OCI-LY7 (cell line): ENCODE measurements around the gene KIAA1549. TPM values are rescaled to one million over a fixed set of nuclear protein-coding genes. Genes with fewer than 3 reads are reported as not detected.

Experiments used
- BruUV-seq: library from RNA; stranded (reverse); fragments of 400-500 nt; replicated peaks from 2 replicates; lab custom pipeline; 2021; lab: Mats Ljungman, UMichigan
- CTCF ChIA-PET: fragments of 300-600 bp; sonication (Branson Sonifier 250); formaldehyde crosslinking; loops from one replicate; lab custom pipeline; 2022; ENCODE audit warnings: antibody characterized with exemption; ENCODE audit not compliant: unreplicated experiment; lab: Charles Lee
- POLR2A ChIA-PET: fragments of 300-600 bp; sonication (Branson Sonifier 250); formaldehyde crosslinking; loops from one replicate; lab custom pipeline; 2022; ENCODE audit warnings: antibody characterized with exemption; lab: Charles Lee
- DNase-seq: peaks from one replicate; pipeline ENCODE4 v3.0.0-alpha.2; 2015; ENCODE audit warnings: low spot score
- H2AFZ ChIP-seq: fragments of 200-600 bp; sonication (generic), shearing (Covaris generic); 2 replicates; pipeline ENCODE4 v1.6.1; 2014; ENCODE audit warnings: mild to moderate bottlenecking, antibody characterized with exemption, low read length, moderate library complexity
- H3K27ac ChIP-seq: fragments of 200-600 bp; sonication (generic); 2 replicates; pipeline ENCODE4 v1.5.1; 2014; ENCODE audit warnings: mixed run types, low read depth, mild to moderate bottlenecking, moderate library complexity, low read length, inconsistent platforms; ENCODE audit not compliant: poor library complexity, severe bottlenecking
- H3K36me3 ChIP-seq: fragments of 200-600 bp; sonication (generic); 2 replicates; pipeline ENCODE4 v1.6.1; 2014; ENCODE audit warnings: mild to moderate bottlenecking, antibody characterized with exemption, low read length, moderate library complexity, mixed read lengths; ENCODE audit not compliant: insufficient read depth
- H3K4me1 ChIP-seq: fragments of 200-600 bp; sonication (generic); 2 replicates; pipeline ENCODE4 v1.5.1; 2014; ENCODE audit warnings: mild to moderate bottlenecking, low read length; ENCODE audit not compliant: insufficient read depth, poor library complexity, severe bottlenecking
- H3K4me2 ChIP-seq: fragments of 200-600 bp; sonication (generic); 2 replicates; pipeline ENCODE4 v1.6.1; 2014; ENCODE audit warnings: mild to moderate bottlenecking, low read length
- H3K4me3 ChIP-seq: fragments of 200-600 bp; sonication (generic); 2 replicates; pipeline ENCODE4 v1.5.1; 2014; ENCODE audit warnings: mild to moderate bottlenecking, low read depth, low read length; ENCODE audit not compliant: poor library complexity, severe bottlenecking
- H3K79me2 ChIP-seq: fragments of 200-600 bp; sonication (generic); 2 replicates; pipeline ENCODE4 v1.6.1; 2016; ENCODE audit warnings: low read depth, mild to moderate bottlenecking, low read length, moderate library complexity, mixed read lengths; ENCODE audit not compliant: insufficient read depth
- H3K9me2 ChIP-seq: fragments of 200-600 bp; sonication (generic); 2 replicates; pipeline ENCODE4 v1.6.1; 2016; ENCODE audit warnings: mild to moderate bottlenecking, low read length, mixed read lengths; ENCODE audit not compliant: insufficient read depth
- H3K9me3 ChIP-seq: fragments of 200-600 bp; sonication (generic); 2 replicates; pipeline ENCODE4 v1.6.1; 2014; ENCODE audit warnings: mild to moderate bottlenecking, mixed run types, low read length, mixed read lengths
- H4K20me1 ChIP-seq: fragments of 200-600 bp; sonication (generic); 2 replicates; pipeline ENCODE4 v1.6.1; 2014; ENCODE audit warnings: mild to moderate bottlenecking, antibody characterized with exemption, low read length, moderate library complexity, mixed read lengths; ENCODE audit not compliant: insufficient read depth
- EZH2phosphoT487 ChIP-seq: fragments of 200-600 bp; sonication (generic); IDR thresholded peaks from 2 replicates; pipeline ENCODE4 v1.6.1; 2018; ENCODE audit warnings: low read depth, borderline replicate concordance, mild to moderate bottlenecking, mixed run types, antibody characterized with exemption, low read length, moderate library complexity, mixed read lengths
- intact Hi-C: fragments of 100-400 bp; cut with micrococcal nuclease; formaldehyde crosslinking; loops from one replicate; pipeline ENCODE4 v1.10.0; 2022; ENCODE audit not compliant: unreplicated experiment
- total RNA-seq, 2 experiments: library from RNA; depleted of rRNA in 1 of 2; stranded (reverse); fragments of >200 nt in 1 of 2; shearing (Covaris generic) in 1 of 2; gene quantifications; 2 replicates each; pipeline ENCODE4 v1.2.3, GENCODE V29; 2014 to 2022
- TF ChIP-seq, protein P1 (sequence below): fragments of 200-600 bp; sonication (generic); conservative IDR thresholded peaks from 2 replicates; pipeline ENCODE4 v1.5.1; 2014; ENCODE audit warnings: mild to moderate bottlenecking, antibody characterized with exemption, low read length, moderate library complexity, mixed read lengths

The KIAA1549 gene
- total RNA-seq, 2 experiments from 2014 or later = 0.03 to 3.0 TPM

- H3K4me2 ChIP-seq = no peak overlapping the region
- DNase-seq = no peak
- no peaks in the 10 kb centered on the region for H3K79me2 ChIP-seq
- no peak overlapping the region for H3K27ac ChIP-seq
- intact Hi-C loops = no loop called here
- no peaks in the 10 kb centered on the region for H3K9me2 ChIP-seq
- no peaks in the 10 kb centered on the region for H3K4me1 ChIP-seq
- TF ChIP-seq, protein P1, sequence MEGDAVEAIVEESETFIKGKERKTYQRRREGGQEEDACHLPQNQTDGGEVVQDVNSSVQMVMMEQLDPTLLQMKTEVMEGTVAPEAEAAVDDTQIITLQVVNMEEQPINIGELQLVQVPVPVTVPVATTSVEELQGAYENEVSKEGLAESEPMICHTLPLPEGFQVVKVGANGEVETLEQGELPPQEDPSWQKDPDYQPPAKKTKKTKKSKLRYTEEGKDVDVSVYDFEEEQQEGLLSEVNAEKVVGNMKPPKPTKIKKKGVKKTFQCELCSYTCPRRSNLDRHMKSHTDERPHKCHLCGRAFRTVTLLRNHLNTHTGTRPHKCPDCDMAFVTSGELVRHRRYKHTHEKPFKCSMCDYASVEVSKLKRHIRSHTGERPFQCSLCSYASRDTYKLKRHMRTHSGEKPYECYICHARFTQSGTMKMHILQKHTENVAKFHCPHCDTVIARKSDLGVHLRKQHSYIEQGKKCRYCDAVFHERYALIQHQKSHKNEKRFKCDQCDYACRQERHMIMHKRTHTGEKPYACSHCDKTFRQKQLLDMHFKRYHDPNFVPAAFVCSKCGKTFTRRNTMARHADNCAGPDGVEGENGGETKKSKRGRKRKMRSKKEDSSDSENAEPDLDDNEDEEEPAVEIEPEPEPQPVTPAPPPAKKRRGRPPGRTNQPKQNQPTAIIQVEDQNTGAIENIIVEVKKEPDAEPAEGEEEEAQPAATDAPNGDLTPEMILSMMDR = no peak
- TF ChIP-seq EZH2phosphoT487 = no peak
- CTCF ChIA-PET = no interaction called here
- H2AFZ ChIP-seq = no peak overlapping the region
- no peaks in the 10 kb centered on the region for H4K20me1 ChIP-seq
- POLR2A ChIA-PET = no interaction called here
- BruUV-seq = no TSS peak
- no peaks in the 10 kb centered on the region for H3K9me3 ChIP-seq
- no peak overlapping the region for H3K4me3 ChIP-seq
- H3K36me3 ChIP-seq = no peaks in the 10 kb centered on the region
Observed at GRCh38 chr7:138918756-138919155, 62.4 kb downstream of the KIAA1549 start.

DNA sequence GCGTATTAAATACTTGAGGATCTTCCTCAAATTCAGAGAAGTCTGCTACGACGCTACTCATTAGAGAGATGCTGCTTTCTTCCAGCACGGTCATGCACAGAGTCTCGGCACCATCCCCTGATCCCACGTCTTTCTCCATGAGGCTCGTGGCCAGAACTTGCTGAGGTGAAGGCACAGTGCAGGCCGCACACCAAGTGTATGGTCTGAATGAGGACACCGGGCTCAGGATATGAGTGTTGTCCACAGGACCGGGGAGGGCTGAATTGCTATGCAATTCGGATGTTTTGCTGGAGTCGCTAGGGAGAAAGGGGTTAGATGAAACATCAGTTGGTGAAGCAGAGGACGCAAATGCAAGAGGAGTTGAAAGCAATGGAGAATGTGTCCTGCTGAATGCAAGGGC is 63.0 kb downstream of the KIAA1549 start:
- intact Hi-C loops = no loop called here
- Histone ChIP-seq H4K20me1 (no peaks in the 10 kb centered on the region), H2AFZ (no peak overlapping the region), H3K27ac (no peak overlapping the region), H3K36me3 (no peaks in the 10 kb centered on the region), H3K79me2 (no peaks in the 10 kb centered on the region), H3K9me3 (no peaks in the 10 kb centered on the region), H3K4me2 (no peak overlapping the region), H3K9me2 (no peaks in the 10 kb centered on the region), H3K4me1 (no peaks in the 10 kb centered on the region), H3K4me3 (no peak overlapping the region)
- CTCF ChIA-PET = no interaction called here
- no TSS peak for BruUV-seq
- POLR2A ChIA-PET = no interaction called here
- DNase-seq = no peak
- TF ChIP-seq, protein P1 = no peak
- no peak for TF ChIP-seq EZH2phosphoT487

DNA sequence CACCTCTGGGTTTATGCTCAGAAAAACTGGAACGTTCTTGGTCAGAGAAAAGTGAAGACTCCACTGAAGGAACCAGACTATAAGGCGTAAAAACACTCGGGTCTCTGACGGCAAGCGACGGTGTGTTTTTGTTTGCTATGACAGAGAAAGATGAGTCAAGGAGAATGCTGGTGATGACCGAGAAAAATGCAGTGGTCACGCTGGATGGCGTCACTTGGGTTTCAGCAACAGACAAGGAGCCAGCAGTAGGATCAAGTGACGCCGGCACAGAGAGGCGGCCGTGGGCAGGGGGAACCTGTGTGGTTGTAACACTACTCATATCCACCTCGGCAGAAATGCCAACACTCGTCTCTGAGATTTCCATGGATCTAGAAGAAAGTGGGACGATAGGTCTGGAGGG is 63.4 kb downstream of the KIAA1549 start:
- H3K79me2 ChIP-seq = no peaks in the 10 kb centered on the region
- DNase-seq = no peak
- ChIA-PET CTCF (no interaction called here), POLR2A (no interaction called here)
- intact Hi-C loops = no loop called here
- no peak for TF ChIP-seq EZH2phosphoT487
- TF ChIP-seq, protein P1 = no peak
- no peak overlapping the region for H3K4me2 ChIP-seq
- no peak overlapping the region for H3K27ac ChIP-seq
- H2AFZ ChIP-seq = no peak overlapping the region
- H3K4me3 ChIP-seq = no peak overlapping the region
- no peaks in the 10 kb centered on the region for H3K9me3 ChIP-seq
- no TSS peak for BruUV-seq
- no peaks in the 10 kb centered on the region for H3K4me1 ChIP-seq
- no peaks in the 10 kb centered on the region for H3K36me3 ChIP-seq
- H4K20me1 ChIP-seq = no peaks in the 10 kb centered on the region
- no peaks in the 10 kb centered on the region for H3K9me2 ChIP-seq
